ENCODE results near the gene ZNF766.
A peak's percentile ranks its signal among the peaks of the same experiment; 100 is the strongest.
"Not testable (repeated sequence)": the region's sequence is repeated elsewhere in the genome, so short reads cannot be mapped to it uniquely, and the experiment has no call there.

The ZNF766 gene

GRCh38 chr19:52237197-52237596 lies 32.2 kb upstream of the ZNF766 start:
- ChIA-PET POLR2A (no interaction called here), CTCF (interaction anchor here (0.7 to 1.5 kb wide), 24 partner anchors 9 to 764 kb away, joined by 3 to 25 read pairs (median 4); partner anchors contain the start of genes PPP2R1A and ZNF616)
- TF ChIP-seq, protein P1, sequence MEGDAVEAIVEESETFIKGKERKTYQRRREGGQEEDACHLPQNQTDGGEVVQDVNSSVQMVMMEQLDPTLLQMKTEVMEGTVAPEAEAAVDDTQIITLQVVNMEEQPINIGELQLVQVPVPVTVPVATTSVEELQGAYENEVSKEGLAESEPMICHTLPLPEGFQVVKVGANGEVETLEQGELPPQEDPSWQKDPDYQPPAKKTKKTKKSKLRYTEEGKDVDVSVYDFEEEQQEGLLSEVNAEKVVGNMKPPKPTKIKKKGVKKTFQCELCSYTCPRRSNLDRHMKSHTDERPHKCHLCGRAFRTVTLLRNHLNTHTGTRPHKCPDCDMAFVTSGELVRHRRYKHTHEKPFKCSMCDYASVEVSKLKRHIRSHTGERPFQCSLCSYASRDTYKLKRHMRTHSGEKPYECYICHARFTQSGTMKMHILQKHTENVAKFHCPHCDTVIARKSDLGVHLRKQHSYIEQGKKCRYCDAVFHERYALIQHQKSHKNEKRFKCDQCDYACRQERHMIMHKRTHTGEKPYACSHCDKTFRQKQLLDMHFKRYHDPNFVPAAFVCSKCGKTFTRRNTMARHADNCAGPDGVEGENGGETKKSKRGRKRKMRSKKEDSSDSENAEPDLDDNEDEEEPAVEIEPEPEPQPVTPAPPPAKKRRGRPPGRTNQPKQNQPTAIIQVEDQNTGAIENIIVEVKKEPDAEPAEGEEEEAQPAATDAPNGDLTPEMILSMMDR (IDR thresholded peaks at IDR 0.05; ENCODE audit: control extremely low read depth, extremely low read depth, low read depth, missing control alignments), result no peak
- no peak for DNase-seq (ENCODE audit: extremely low spot score)

GRCh38 chr19:52237771-52238400 lies 31.5 kb upstream of the ZNF766 start:
- CTCF ChIA-PET, result interaction anchor here (0.7 to 1.5 kb wide), 24 partner anchors 9 to 765 kb away, joined by 3 to 25 read pairs (median 4); partner anchors contain the start of genes PPP2R1A and ZNF616
- no peak for DNase-seq (ENCODE audit: extremely low spot score)
- POLR2A ChIA-PET, result no interaction called here
- TF ChIP-seq, protein P1 (IDR thresholded peaks at IDR 0.05; ENCODE audit: control extremely low read depth, extremely low read depth, low read depth, missing control alignments), result peak; percentile 95

- no peak for DNase-seq (ENCODE audit: extremely low spot score)
- TF ChIP-seq, protein P1 (IDR thresholded peaks at IDR 0.05; ENCODE audit: control extremely low read depth, extremely low read depth, low read depth, missing control alignments), result no peak
- POLR2A ChIA-PET, result no interaction called here
- CTCF ChIA-PET, result no interaction called here
Observed at GRCh38 chr19:52244021-52244420, 25.4 kb upstream of the ZNF766 start.

DNA sequence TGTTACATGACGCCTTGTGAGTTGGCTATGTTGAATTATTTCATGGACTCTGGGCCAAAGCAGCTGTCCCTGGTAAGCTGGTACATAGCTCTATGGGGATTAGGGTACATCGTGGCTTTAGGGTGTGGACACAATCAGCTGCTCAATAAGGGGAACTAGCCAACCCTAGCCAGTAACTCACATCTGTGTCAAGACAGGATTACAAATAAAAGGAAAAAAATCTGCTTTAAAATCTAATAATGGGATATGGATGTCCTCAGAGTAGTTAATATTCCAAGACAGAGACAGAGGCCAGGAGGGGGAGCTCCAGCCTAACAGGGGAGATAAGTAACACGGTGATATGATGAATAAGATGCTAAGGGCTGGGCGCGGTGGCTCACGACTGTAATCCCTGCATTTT lies 21.1 kb upstream of the ZNF766 start:
- TF ChIP-seq, protein P1 (IDR thresholded peaks at IDR 0.05; ENCODE audit: control extremely low read depth, extremely low read depth, low read depth, missing control alignments), result peak; percentile 39
- CTCF ChIA-PET, result interaction anchor here (0.9 kb wide), 1 partner anchor 501 kb away, joined by 3 read pairs; no protein-coding TSS in a partner anchor
- DNase-seq (ENCODE audit: extremely low spot score), result no peak
- POLR2A ChIA-PET, result no interaction called here

DNA sequence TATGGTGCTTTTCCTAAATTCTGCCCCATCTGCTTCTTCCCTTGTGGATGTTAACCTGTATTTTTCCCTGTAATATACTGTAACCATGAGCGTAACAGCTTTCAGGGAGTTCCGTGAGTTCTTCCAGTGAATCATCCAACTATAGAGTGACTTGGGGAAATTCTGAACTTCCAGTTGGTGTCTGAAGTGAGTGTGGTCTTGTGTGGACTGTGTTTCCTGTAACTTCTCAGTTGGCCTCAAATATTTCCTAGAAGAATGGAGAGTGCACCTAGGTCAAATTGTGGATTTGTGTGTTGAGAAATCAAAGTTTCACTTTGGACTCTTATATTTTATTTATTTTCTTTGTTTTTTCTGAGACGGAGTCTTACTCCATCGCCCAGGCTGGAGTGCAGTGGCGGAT lies 11.0 kb upstream of the ZNF766 start:
- CTCF ChIA-PET, result no interaction called here
- no peak for DNase-seq (ENCODE audit: extremely low spot score)
- POLR2A ChIA-PET, result no interaction called here
- TF ChIP-seq, protein P1 (IDR thresholded peaks at IDR 0.05; ENCODE audit: control extremely low read depth, extremely low read depth, low read depth, missing control alignments), result no peak

DNA sequence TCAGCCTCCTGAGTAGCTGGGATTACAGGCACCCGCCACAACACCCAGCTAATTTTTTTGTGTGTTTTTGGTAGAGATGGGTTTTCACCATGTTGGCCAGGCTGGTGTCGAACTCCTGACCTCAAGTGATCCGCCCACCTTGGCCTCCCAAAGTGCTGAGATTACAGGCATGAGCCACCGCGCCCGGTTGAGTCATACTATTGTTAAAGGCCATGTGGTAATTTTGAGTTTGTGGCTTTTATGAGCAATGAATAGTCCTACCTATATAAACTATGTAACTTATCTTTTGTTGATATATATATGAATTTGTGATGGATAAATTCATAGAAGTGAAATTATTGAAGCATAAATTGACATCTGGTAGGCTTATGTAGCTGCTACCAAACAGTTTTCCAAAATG lies 3.8 kb upstream of the ZNF766 start:
- POLR2A ChIA-PET; DNase-seq (ENCODE audit: extremely low spot score): not testable (repeated sequence)

GRCh38 chr19:52270266-52270885 lies 989 bp downstream of the ZNF766 start:
- ChIA-PET CTCF (no interaction called here), POLR2A (no interaction called here)
- TF ChIP-seq, protein P1 (IDR thresholded peaks at IDR 0.05; ENCODE audit: control extremely low read depth, extremely low read depth, low read depth, missing control alignments), result no peak
- DNase-seq (ENCODE audit: extremely low spot score), result peak; percentile 26

More for the DNA sequence above, 3.8 kb upstream of the ZNF766 start:
- CTCF ChIA-PET, result interaction anchor here (1.6 kb wide), 1 partner anchor 28 kb away, joined by 4 read pairs; no protein-coding TSS in a partner anchor
